HG03558 (cell line): ENCODE results near the gene TRIM3.

Experiments used
- ATAC-seq: cut with Tn5 transposase; IDR thresholded peaks from one replicate; pipeline ENCODE4 v1.9.1; 2021; ENCODE audit warnings: moderate number of reproducible peaks; ENCODE audit not compliant: unreplicated experiment; ENCODE audit errors: extremely low read depth

Gene TRIM3

DNA sequence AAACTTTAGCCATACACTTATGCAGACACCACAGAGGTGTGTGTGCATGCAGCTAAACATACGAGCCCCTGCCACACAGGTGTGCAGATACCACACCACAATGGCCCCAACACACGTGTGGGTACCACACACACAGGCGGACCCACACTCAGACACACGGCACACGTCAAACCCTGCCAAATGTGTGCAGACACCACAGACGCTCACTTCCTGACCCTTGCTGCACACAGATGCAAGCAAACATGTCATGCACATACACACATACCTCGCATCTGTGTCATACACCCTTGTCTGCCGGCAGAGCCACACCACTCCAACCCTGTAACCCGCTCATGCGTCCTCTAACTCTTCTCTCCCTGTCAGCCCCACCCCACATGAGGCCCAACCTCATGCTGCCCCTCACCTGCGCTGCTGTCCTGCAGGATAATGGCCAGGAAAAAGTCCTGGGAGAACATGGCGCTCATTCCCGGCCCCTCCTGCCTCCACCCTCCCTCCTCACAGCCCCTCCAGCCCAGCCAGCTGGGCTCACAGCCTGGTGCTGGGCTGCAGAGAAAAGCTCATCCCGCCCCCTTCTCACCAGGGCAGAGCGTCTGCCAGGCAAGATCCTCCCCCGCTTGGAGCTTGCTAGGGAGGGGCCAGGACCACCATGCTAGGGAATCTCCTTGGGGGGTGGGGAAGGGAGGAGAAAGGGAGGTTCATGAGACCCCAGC, 69.2 kb downstream of the TRIM3 start:
- ATAC-seq, result no peak

DNA sequence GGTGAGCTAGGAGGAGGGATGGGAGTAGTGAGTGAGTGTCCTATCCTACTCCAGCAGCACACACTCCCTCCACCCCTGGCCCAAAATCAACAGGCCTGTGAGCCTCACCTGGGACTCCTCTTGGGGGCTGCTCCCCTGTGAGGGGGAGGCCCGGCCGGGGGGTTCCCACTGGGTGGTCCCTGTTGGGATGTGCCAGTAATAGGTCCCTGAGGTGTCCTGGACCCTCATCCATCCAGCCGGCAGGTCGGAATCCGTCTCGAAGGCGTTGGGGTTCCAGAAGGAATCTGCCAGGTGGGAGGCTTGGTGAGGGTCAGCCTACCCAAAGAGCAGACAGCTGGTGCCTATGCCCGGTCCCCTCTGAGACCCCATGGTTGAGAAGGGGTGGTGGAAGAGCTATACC, 70.2 kb downstream of the TRIM3 start:
- ATAC-seq, result no peak

DNA sequence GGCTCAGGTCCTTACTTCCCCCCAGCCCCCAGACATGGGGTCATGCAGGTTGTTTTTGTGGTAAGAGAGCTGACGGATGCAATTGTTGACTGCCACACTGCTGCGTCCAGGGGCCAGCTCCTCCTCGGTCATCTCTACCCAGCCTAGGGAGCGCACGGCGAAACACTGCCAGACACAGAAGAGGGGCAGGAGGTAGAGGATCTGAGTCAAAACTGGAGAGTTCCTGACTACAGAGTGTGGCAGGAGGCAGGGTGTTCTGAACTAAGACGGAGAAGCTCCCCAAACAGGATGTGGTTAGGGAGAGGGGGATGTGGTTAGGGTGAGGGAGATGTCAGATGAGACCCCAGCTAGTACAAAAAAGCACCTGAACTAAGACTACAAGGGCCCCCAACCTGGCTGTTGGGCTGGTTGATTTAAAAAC, 71.2 kb downstream of the TRIM3 start:
- peak; percentile 98 for ATAC-seq

DNA sequence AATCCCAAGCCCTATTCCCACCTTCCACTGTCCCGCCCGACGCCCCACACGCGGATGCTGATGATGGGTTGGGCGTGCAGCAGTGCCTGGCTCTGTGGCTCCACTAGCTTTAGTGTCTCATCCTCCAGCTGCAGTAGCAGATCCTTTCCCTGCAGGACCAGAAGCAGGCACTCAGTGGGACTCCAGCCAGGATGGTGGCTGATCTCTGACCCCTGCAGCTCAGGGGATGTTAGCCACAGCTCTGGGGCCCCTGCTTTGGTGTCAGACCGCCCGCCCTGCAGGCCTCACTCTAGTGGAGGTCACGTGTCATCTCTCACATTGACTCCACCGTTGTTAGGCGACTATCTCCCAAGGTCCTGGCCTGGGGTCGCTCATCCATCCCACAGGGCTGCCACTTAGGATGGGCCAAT, 71.7 kb downstream of the TRIM3 start:
- no peak for ATAC-seq

DNA sequence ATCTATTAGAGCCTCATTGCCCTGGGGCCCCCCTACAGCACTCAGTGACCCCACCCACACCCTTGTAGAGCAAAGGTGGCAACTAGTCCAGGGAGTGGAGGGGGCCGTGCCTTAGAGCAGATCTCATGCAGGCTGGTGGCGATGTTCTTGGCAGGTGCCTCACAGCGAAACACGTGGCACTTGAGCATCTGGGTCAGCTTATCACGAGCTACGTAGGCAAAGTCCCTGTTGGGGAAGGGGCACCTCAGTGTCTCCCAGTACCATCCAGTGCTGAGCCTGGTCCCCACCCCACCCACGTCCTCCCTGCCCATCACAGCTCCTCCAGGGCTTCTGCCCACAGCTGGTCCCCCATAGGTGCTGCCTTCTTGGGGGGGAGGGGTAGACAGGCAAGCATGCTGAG, 72.3 kb downstream of the TRIM3 start:
- ATAC-seq, result no peak

DNA sequence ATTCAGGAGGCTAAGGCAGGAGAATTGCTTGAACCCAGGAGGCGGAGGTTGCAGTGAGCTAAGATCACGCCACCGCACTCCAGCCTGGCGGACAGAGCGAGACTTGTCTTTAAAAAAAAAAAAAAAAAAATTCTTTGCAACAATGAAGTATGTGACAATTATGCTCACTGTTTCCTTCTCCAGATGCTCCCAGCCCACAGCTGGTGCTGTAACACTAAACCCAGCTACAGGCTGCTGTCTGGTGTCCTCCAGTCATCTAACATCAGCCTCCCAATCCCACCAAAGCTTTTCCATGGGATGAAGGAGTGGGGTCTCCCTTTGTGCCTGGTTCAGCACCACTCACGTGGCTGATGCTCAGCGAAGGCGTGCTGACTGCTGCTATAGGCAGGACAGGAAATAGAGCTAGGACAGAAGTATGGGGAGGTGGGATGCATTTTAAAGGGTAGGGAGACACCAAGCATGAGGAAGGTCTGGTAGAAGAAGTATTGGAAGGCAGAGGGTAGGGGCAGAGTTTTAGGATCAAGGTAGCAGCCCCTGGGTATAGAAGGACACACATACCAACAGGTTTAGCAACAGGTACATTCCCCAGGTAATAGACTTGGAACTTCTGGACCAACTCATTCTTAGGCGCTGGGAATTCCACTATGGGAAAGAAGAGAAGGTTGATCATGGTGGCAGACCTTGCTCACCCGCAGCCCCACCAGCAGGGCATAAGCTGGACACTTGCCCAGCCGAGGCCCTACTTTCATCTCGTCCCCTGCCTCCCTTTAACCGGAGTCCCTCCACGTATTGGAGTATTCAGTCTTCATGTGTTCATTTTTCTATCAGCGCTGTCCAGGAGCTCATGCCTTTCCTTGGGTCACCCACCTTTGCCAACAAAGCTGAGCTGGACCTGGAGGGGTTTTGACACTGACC, 73.1 kb downstream of the TRIM3 start:
- ATAC-seq, result no peak
